ENCODE measurements around the gene TMEM51. TPM values are rescaled to one million over a fixed set of nuclear protein-coding genes. Genes with fewer than 3 reads are reported as not detected.

TMEM51 gene
- total RNA-seq, 1 donor from 2014 or later = 4.5 TPM

GRCh38 chr1:15195420-15196052 lies 42.0 kb downstream of the TMEM51 start:
- no peak for DNase-seq (ENCODE audit: low read depth)

GRCh38 chr1:15196069-15196468 lies 42.5 kb downstream of the TMEM51 start:
- no peak for DNase-seq (ENCODE audit: low read depth)

DNA sequence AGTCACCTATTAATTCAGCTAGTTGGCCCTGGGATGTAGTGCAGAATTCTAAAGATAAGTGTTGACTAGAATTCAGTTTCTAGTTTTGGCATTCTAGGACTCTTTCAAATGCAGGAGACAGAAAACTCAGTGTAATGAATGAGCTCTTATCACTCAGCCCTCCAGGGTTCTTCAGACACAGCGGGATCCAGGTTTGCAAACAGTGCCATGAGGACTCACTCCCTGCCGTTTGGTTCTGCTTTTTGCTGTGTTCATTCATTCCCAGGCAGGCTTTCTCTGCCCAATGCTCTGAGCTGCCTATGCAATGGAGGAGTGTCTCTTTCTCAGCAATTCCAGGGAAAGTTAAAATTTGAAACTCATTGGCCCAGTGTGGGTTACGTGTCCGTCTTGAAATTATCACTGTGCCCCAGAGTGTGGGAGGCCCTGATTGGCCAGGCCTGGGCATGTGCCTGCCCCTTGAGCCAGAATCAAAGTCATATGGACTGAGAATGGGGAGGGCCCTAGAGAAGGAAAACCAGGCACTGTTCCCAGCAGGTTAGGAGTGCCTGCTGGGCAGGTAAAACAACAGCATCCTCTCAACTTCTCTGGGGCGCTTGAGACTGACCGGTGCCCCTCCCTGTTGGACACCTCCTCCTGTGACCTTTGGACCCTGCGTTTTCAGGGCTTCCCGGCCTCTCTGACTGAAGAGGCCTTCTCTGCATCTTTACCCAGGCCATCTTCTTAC lies 43.4 kb downstream of the TMEM51 start:
- no peak for DNase-seq (ENCODE audit: low read depth)

GRCh38 chr1:15197591-15198447 lies 44.3 kb downstream of the TMEM51 start:
- DNase-seq (ENCODE audit: low read depth) = no peak

GRCh38 chr1:15198684-15199083 lies 45.1 kb downstream of the TMEM51 start:
- no peak for DNase-seq (ENCODE audit: low read depth)

- no peak for DNase-seq (ENCODE audit: low read depth)
Measured at GRCh38 chr1:15201221-15201620, 47.7 kb downstream of the TMEM51 start.

DNA sequence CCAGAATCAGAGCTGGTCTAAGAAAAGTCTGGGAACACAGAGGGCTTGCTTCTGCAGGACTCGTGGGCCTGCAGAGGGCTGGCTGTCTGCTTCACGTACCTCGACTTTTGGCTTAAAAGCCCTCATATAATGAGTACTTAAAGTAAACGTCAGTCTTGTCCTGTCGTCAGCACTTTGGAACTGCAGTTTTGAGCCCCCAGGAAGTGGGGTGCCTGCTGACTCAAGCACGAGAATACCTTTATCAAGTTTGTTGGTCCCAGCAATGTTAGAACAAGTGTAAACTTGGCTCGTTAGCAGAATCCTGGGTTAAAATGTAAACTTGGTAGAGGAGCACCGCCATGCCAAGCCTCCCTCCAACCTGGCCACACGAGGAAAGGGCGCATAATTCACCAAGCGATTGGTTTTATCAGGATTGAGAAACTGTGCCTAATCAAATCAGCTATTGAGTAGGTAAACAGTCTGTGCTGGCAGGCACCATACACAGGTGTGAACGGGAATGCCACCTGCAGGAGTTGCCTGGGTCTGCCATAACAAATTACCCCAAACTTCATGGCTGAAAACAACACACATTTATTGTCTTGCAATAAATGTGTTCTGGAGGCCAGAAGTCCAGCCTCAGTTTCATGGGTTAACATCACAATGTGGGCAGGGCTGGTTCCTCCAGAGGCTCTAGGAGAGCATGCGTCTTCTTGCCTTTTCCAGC lies 48.5 kb downstream of the TMEM51 start:
- DNase-seq (ENCODE audit: low read depth) = no peak

GRCh38 chr1:15204931-15205330 lies 51.4 kb downstream of the TMEM51 start:
- DNase-seq (ENCODE audit: low read depth) = no peak

GRCh38 chr1:15205586-15206346 lies 52.2 kb downstream of the TMEM51 start:
- no peak for DNase-seq (ENCODE audit: low read depth)

- DNase-seq (ENCODE audit: low read depth) = no peak
Measured at GRCh38 chr1:15206418-15207030, 53.0 kb downstream of the TMEM51 start.

DNA sequence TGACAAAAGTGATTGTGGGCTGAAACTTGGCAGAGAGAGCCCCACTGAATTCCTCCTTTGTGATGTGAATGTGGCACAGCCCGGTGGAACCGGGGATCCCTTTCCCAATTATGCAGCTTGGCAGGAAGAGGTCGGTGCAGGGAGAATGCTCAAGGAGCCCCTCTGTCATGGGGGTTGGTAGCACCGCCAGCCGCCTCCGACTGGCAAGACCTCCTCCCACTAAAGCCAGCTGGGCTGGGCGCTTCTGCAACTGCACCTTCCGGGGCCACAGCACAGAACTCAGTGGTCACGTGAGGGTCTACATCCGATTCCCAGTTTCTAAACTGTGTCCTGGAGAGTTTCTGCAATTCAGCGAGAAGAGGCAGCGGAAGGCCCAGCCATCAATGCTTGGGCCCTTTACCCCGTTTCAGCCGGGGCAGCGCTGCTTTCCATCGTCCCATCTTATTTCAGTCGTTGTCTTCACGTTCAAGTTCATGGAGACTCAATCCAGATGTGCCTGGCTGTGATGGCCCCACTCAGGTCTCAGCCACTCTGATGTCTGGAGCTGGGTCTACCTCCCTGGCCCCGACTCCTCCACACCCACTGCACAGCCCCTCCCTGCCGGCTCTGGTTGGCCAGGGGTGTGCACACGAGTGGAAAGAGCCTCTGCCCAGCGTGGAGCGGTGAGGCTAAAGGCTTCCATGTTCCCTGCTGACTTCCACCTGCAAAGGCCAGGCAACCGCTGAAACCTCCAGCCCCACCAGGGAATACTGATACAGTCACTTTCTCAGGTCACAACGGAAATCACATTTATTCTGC lies 53.7 kb downstream of the TMEM51 start:
- no peak for DNase-seq (ENCODE audit: low read depth)

GRCh38 chr1:15207829-15208429 lies 54.4 kb downstream of the TMEM51 start:
- DNase-seq (ENCODE audit: low read depth) = no peak

- DNase-seq (ENCODE audit: low read depth) = no peak
Measured at GRCh38 chr1:15210651-15211375, 57.3 kb downstream of the TMEM51 start.

DNA sequence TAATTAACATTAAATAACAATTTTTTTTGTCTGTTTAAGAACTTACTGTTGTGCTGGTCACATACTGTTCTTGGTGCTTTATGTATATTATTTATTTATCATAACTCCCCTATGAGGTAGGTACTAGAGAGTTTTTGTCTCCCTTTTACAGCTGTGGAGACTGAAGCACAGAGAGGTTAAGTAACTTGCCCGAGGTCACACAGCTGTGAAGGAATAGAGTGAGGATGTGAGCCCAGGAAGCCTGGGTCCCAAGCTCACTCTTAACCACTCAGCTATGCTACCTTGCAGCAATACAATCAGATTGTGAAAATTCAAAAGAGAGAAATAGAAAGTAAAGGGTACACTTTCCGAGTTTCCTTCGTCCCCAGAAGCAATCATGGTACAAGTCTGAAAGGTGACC lies 57.9 kb downstream of the TMEM51 start:
- DNase-seq (ENCODE audit: low read depth) = no peak

DNA sequence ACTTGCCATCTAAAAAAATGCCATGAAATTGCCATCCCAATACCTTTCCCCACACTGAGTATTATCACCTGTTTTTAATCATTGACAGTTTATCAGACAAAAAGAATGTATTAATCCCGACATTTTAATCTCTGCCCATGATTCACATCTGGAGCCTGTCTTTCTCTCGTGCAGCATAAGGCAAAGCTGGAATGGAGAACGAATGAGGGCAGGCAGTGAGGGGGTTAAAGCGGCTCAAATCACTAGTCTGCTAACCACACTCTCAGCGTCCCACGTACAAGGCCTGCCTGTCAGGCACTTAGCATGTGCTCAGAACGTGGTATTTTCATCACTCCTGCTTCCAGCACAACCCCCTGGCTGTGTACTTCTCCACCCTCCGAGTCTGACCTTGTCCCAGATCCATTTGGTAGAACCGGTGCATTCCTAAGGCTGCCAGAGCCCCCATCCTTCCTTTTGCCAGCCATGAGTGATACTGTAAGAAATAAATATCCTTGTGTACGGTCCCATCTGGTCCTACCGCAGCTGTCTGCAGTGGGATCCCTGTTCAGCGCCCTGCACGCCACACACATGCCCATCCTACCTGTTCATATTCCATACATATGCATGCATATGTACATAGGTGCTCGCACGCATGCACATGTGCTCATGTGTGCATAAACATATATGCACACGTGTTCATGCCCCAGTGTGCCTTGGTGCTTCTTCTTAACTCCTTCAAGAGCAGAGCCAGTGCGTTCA lies 58.8 kb downstream of the TMEM51 start:
- no peak for DNase-seq (ENCODE audit: low read depth)

- no peak for DNase-seq (ENCODE audit: low read depth)
Measured at GRCh38 chr1:15212954-15213291, 59.4 kb downstream of the TMEM51 start.

GRCh38 chr1:15213341-15213821 lies 59.8 kb downstream of the TMEM51 start:
- DNase-seq (ENCODE audit: low read depth) = no peak

DNA sequence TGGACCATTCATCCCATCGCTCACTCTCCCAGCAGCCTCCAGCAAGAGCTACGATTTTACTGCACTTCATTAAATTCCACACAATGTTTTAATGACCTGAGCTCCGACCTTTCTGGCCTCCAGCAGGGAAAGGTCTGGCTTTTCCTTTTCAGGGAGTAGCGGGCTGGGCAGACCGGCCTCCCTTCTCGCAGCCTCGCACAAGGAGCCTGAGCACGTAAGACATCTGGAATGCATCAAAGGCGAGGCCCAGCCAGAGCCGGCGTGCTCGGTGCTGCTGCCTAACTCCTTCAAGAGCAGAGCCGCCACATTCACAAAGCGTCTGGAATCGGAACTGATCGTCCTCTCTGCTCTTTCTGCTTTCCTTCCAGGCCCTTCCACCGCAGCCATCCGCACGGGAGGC lies 61.0 kb downstream of the TMEM51 start:
- no peak for DNase-seq (ENCODE audit: low read depth)

Measured in myocyte (in vitro differentiated cells).